Nephron (organoid): ENCODE data around the gene SEZ6L2.
A peak's percentile ranks its signal among the peaks of the same experiment; 100 is the strongest.
"Not testable (repeated sequence)": the region's sequence is repeated elsewhere in the genome, so short reads cannot be mapped to it uniquely, and the experiment has no call there.

ENCODE experiments used
- H3K27ac Mint-ChIP-seq, 3 experiments: 2 replicates each; pipeline ENCODE4 v1.8.0; 2020; ENCODE audit warnings: mixed read lengths in 3 of 3, mild to moderate bottlenecking in 2 of 3, moderate library complexity in 1 of 3
- H3K27me3 Mint-ChIP-seq: 2 replicates; pipeline ENCODE4 v1.8.0; 2021; ENCODE audit warnings: low read depth, mild to moderate bottlenecking, moderate library complexity, mixed read lengths
- H3K36me3 Mint-ChIP-seq: 2 replicates; pipeline ENCODE4 v1.8.0; 2020; ENCODE audit warnings: low read depth, mixed read lengths
- H3K4me1 Mint-ChIP-seq: 2 replicates; pipeline ENCODE4 v1.8.0; 2020; ENCODE audit warnings: mixed read lengths
- H3K4me3 Mint-ChIP-seq, 3 experiments: 2 replicates each; pipeline ENCODE4 v1.8.0; 2020; ENCODE audit warnings: mild to moderate bottlenecking in 3 of 3, mixed read lengths in 3 of 3, moderate library complexity in 2 of 3
- H3K9me3 Mint-ChIP-seq: 2 replicates; pipeline ENCODE4 v1.8.0; 2020; ENCODE audit warnings: mixed read lengths
- CTCF ChIP-seq, 3 experiments: fragments of 200-600 bp; sonication (generic); IDR thresholded peaks; one replicate each; pipeline ENCODE4 v1.5.0; 2021; ENCODE audit warnings: antibody characterized with exemption in 3 of 3; ENCODE audit not compliant: unreplicated experiment in 3 of 3

The SEZ6L2 gene

GRCh38 chr16:29876217-29876593 is 23.1 kb downstream of the SEZ6L2 start:
- H3K27ac Mint-ChIP-seq = no peak overlapping the region
- H3K27me3 Mint-ChIP-seq = peaks cover 62% of the 10 kb centered on the region

DNA sequence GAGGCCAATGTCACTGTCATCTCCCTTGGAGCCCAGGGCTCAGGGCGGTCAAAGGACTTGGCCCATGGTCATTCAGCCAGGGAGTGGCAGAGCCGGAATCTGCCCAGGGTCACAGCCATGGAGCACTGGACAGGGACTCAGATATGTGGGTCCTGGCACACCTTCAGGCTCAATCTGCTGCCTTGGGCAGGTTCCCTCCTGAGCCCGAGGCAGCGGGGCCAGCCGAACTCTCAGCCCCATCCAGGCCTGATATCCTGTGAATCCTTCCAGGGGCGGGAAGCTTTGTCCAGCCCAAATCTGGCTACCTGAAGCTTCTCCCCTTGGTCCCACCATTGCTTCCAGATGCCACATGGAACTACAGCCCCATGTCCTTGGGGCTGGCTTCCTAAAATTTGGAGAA is 24.1 kb downstream of the SEZ6L2 start:
- peaks cover 5% of the 10 kb centered on the region for H3K36me3 Mint-ChIP-seq
- H3K9me3 Mint-ChIP-seq = no peaks in the 10 kb centered on the region
- TF ChIP-seq CTCF (IDR thresholded peaks at IDR 0.05; ENCODE audit: unreplicated experiment in 3 of 3) = no peak
- H3K27me3 Mint-ChIP-seq = peaks cover 58% of the 10 kb centered on the region
- H3K4me1 Mint-ChIP-seq = no peaks in the 10 kb centered on the region
- H3K27ac Mint-ChIP-seq = no peak overlapping the region
- no peak overlapping the region for H3K4me3 Mint-ChIP-seq

More at GRCh38 chr16:29876217-29876593, 23.1 kb downstream of the SEZ6L2 start:
- H3K4me3 Mint-ChIP-seq = peak overlapping the region in 1 of 3 experiments; percentile 42
- H3K36me3 Mint-ChIP-seq = peaks cover 5% of the 10 kb centered on the region
- no peaks in the 10 kb centered on the region for H3K4me1 Mint-ChIP-seq
- TF ChIP-seq CTCF (IDR thresholded peaks at IDR 0.05; ENCODE audit: unreplicated experiment in 3 of 3) = no peak
- H3K9me3 Mint-ChIP-seq = no peaks in the 10 kb centered on the region

DNA sequence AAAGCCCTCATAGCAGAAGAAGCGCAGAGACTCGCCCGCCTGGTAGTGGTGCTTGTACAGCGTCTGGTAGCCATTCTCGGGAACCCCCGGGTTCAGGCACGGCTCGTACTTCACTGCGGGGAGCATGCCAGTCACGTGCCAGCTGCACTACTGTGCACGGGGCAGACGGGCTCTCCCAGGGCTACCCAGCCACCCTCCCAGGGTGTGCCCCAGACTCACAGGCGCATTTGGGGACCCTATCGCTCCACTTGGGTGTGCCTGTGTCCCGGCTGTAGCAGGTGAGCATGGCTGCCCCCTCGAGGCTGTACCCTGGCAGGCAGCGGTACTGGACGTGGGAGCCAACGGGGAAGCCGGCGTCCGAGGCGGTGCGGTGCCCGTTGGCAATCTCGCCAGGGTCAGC is 26.0 kb downstream of the SEZ6L2 start:
- Mint-ChIP-seq H3K36me3 (peaks cover 5% of the 10 kb centered on the region), H3K27ac (no peak overlapping the region), H3K4me3 (no peak overlapping the region), H3K27me3 (peaks cover 50% of the 10 kb centered on the region), H3K4me1 (no peaks in the 10 kb centered on the region), H3K9me3 (no peaks in the 10 kb centered on the region)
- no peak for TF ChIP-seq CTCF (IDR thresholded peaks at IDR 0.05; ENCODE audit: unreplicated experiment in 3 of 3)

DNA sequence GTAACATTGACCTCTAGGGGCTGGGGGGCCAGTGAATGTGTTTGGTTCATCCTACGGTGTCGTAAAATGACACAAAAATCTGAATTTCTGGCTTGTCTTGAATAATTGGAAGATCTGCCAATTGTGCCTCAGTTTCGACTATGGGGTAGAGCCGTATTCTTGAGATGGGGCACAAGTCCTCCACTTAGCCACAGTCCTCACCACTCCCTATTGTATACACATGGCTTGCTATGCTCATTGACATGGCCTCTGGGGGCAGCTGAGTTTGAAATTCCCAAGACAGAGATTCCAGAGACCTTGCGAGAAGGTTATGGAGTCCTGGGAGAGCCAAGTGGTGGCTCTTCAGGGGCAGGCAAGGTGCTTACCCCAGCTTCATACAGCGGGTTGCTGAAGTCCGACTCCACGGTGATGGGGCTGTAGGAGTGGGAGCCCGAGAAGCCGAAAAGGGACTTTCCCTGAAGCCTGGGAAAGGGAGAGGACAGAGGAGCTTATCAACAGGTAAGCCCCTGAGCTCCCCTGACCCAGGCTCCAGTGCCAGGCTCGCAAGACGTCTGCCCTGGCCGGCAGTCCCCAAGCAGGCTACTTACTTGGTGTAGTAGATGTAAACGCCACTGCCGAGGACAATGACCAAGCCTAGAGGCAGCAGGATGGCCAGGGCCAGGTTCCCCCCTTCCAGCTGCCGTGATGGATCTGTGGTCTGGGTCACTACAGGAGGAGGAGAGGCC is 27.4 kb downstream of the SEZ6L2 start:
- no peaks in the 10 kb centered on the region for H3K36me3 Mint-ChIP-seq
- TF ChIP-seq CTCF (IDR thresholded peaks at IDR 0.05; ENCODE audit: unreplicated experiment in 3 of 3) = no peak
- H3K9me3 Mint-ChIP-seq = no peaks in the 10 kb centered on the region
- H3K4me1 Mint-ChIP-seq = no peaks in the 10 kb centered on the region
- H3K27ac Mint-ChIP-seq = no peak overlapping the region
- peaks cover 39% of the 10 kb centered on the region for H3K27me3 Mint-ChIP-seq
- no peak overlapping the region for H3K4me3 Mint-ChIP-seq

- not testable (repeated sequence) for H3K36me3 Mint-ChIP-seq, H3K9me3 Mint-ChIP-seq, H3K4me3 Mint-ChIP-seq, H3K4me1 Mint-ChIP-seq, H3K27ac Mint-ChIP-seq
- peaks cover 18% of the 10 kb centered on the region for H3K27me3 Mint-ChIP-seq
Measured at GRCh38 chr16:29869067-29869466, 30.3 kb downstream of the SEZ6L2 start.

- H3K27ac Mint-ChIP-seq = no peak overlapping the region
- no peaks in the 10 kb centered on the region for H3K36me3 Mint-ChIP-seq
- H3K4me3 Mint-ChIP-seq = no peak overlapping the region
- no peaks in the 10 kb centered on the region for H3K9me3 Mint-ChIP-seq
- H3K27me3 Mint-ChIP-seq = peaks cover 14% of the 10 kb centered on the region
- H3K4me1 Mint-ChIP-seq = no peaks in the 10 kb centered on the region
- no peak for TF ChIP-seq CTCF (IDR thresholded peaks at IDR 0.05; ENCODE audit: unreplicated experiment in 3 of 3)
Measured at GRCh38 chr16:29868396-29869009, 30.8 kb downstream of the SEZ6L2 start.
